WTC11 (cell line): Measurements from ENCODE around the gene SMIM13. TPM values are rescaled to one million over a fixed set of nuclear protein-coding genes. Genes with fewer than 3 reads are reported as not detected.

Experiments used
- ATAC-seq: fragments of 200-7000 bp; cut with Tn5 transposase; 2 replicates; pipeline ENCODE4 v1.10.0; 2021; ENCODE audit warnings: mild to moderate bottlenecking, moderate library complexity
- CTCF ChIA-PET: fragments of 300-600 bp; sonication (Branson Sonifier 250); formaldehyde crosslinking; loops from one replicate; lab custom pipeline; 2021; ENCODE audit warnings: antibody characterized with exemption; lab: Charles Lee
- POLR2A ChIA-PET: fragments of 350-600 bp; sonication (Branson Sonifier 250); formaldehyde crosslinking; loops from one replicate; lab custom pipeline; 2021; ENCODE audit warnings: antibody characterized with exemption; lab: Charles Lee
- DNase-seq: peaks from one replicate; pipeline ENCODE4 v3.0.0; 2021; ENCODE audit warnings: low spot score
- H3K27ac Mint-ChIP-seq: 2 replicates; pipeline ENCODE4 v1.8.0; 2021; ENCODE audit warnings: mixed read lengths
- H3K27me3 Mint-ChIP-seq: 2 replicates; pipeline ENCODE4 v1.8.0; 2021; ENCODE audit warnings: low read depth, mild to moderate bottlenecking, moderate library complexity, mixed read lengths
- H3K36me3 Mint-ChIP-seq: 2 replicates; pipeline ENCODE4 v1.8.0; 2021; ENCODE audit warnings: mixed read lengths
- H3K4me1 Mint-ChIP-seq: 2 replicates; pipeline ENCODE4 v1.8.0; 2022; ENCODE audit warnings: mixed read lengths
- H3K4me3 Mint-ChIP-seq: 2 replicates; pipeline ENCODE4 v1.8.0; 2021; ENCODE audit warnings: mild to moderate bottlenecking, moderate library complexity, mixed read lengths
- H3K9me3 Mint-ChIP-seq: 2 replicates; pipeline ENCODE4 v1.8.0; 2021; ENCODE audit warnings: mixed read lengths
- CREB1 ChIP-seq: sonication (generic); formaldehyde crosslinking; IDR thresholded peaks from 2 replicates; pipeline ENCODE4 v1.8.0; 2023; ENCODE audit warnings: mild to moderate bottlenecking, missing genetic modification reagents
- FOXK1 ChIP-seq: sonication (generic); formaldehyde crosslinking; IDR thresholded peaks from 2 replicates; pipeline ENCODE4 v1.8.0; 2022; ENCODE audit warnings: mild to moderate bottlenecking, moderate library complexity, missing genetic modification reagents
- GABPB1 ChIP-seq: sonication (generic); formaldehyde crosslinking; IDR thresholded peaks from 2 replicates; pipeline ENCODE4 v1.8.1; 2023; ENCODE audit warnings: mild to moderate bottlenecking, missing genetic modification reagents
- JUN ChIP-seq: sonication (generic); formaldehyde crosslinking; IDR thresholded peaks from 2 replicates; pipeline ENCODE4 v1.8.0; 2023; ENCODE audit warnings: mild to moderate bottlenecking, missing genetic modification reagents
- KAT7 ChIP-seq: sonication (generic); formaldehyde crosslinking; IDR thresholded peaks from 2 replicates; pipeline ENCODE4 v1.8.1; 2023; ENCODE audit warnings: missing genetic modification reagents, mild to moderate bottlenecking, borderline replicate concordance
- NFE2L1 ChIP-seq: sonication (generic); formaldehyde crosslinking; IDR thresholded peaks from 2 replicates; pipeline ENCODE4 v1.8.1; 2023; ENCODE audit warnings: missing genetic modification reagents
- TEAD1 ChIP-seq: sonication (generic); formaldehyde crosslinking; IDR thresholded peaks from 2 replicates; pipeline ENCODE4 v1.8.0; 2022; ENCODE audit warnings: mild to moderate bottlenecking, missing genetic modification reagents
- ZNF396 ChIP-seq: fragments of 250-450 bp; sonication (Bioruptor Pico); IDR thresholded peaks from 2 replicates; pipeline ENCODE4 v1.8.0; 2021; ENCODE audit warnings: mild to moderate bottlenecking, moderate library complexity, borderline replicate concordance
- total RNA-seq: library from RNA; stranded (reverse); gene quantifications from 3 replicates; pipeline ENCODE4 v1.2.3, GENCODE V29; 2021
- TF ChIP-seq, protein P1 (sequence below): sonication (generic); formaldehyde crosslinking; IDR thresholded peaks from 2 replicates; pipeline ENCODE4 v1.8.0; 2022; ENCODE audit warnings: missing genetic modification reagents
- TF ChIP-seq, protein P2 (sequence below): sonication (generic); formaldehyde crosslinking; IDR thresholded peaks from 2 replicates; pipeline ENCODE4 v1.8.1; 2022; ENCODE audit warnings: low read depth, mild to moderate bottlenecking, moderate library complexity, missing genetic modification reagents, borderline replicate concordance
- TF ChIP-seq, protein P3 (sequence below): sonication (generic); formaldehyde crosslinking; conservative IDR thresholded peaks from 2 replicates; pipeline ENCODE4 v1.8.1; 2022; ENCODE audit warnings: mild to moderate bottlenecking, missing genetic modification reagents
- TF ChIP-seq, protein P4 (sequence below): sonication (generic); formaldehyde crosslinking; IDR thresholded peaks from 2 replicates; pipeline ENCODE4 v1.8.0; 2022; ENCODE audit warnings: mild to moderate bottlenecking, missing genetic modification reagents
- TF ChIP-seq, protein P5 (sequence below): sonication (generic); formaldehyde crosslinking; IDR thresholded peaks from 2 replicates; pipeline ENCODE4 v1.8.1; 2022; ENCODE audit warnings: mild to moderate bottlenecking, missing genetic modification reagents, moderate library complexity, borderline replicate concordance
- TF ChIP-seq, protein P6 (sequence below): sonication (generic); formaldehyde crosslinking; IDR thresholded peaks from 2 replicates; pipeline ENCODE4 v1.8.1; 2023; ENCODE audit warnings: mild to moderate bottlenecking, missing genetic modification reagents, borderline replicate concordance
- TF ChIP-seq, protein P7 (sequence below): sonication (generic); formaldehyde crosslinking; IDR thresholded peaks from 2 replicates; pipeline ENCODE4 v1.8.1; 2023; ENCODE audit warnings: mild to moderate bottlenecking, missing genetic modification reagents
- TF ChIP-seq, protein P8 (sequence below): sonication (generic); formaldehyde crosslinking; IDR thresholded peaks from 2 replicates; pipeline ENCODE4 v1.8.0; 2022; ENCODE audit warnings: mild to moderate bottlenecking, missing genetic modification reagents

SMIM13 gene
- total RNA-seq, 1 experiment from 2014 or later, result 9.7 TPM

DNA sequence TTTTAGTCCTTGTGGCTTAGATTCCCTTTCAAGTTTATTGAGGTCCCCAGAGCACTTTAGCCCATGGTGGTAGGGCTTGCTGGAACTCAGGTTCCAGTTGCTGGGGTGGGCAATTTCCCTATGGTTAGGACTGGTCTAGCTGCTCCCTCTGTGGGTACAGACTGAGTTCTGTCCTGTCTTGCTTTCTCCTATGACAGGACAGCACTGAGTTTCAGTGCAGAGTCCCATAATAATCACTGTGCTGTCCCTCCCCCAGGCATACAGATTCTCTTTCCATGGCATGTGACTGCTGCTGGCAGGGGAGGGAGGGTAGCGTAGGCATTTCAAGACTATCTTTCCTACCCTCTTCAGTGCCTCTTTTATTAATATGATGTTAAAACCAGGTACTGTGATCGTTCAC, 35.0 kb downstream of the SMIM13 start:
- Mint-ChIP-seq H3K9me3 (0 out of 2 replicates have a peak, but pooled peaks cover 5% of the 10 kb centered on the region), H3K4me1 (peaks cover 27% of the 10 kb centered on the region), H3K36me3 (peaks cover 9% of the 10 kb centered on the region), H3K27ac (no peak overlapping the region), H3K4me3 (no peak overlapping the region), H3K27me3 (no peaks in the 10 kb centered on the region)
- no peak for DNase-seq
- TF ChIP-seq FOXK1 (CRISPR knock-in tag), result no peak
- ChIA-PET CTCF (no interaction called here), POLR2A (no interaction called here)
- peak; percentile 25; the same call in 1 of the 2 replicates for ATAC-seq

DNA sequence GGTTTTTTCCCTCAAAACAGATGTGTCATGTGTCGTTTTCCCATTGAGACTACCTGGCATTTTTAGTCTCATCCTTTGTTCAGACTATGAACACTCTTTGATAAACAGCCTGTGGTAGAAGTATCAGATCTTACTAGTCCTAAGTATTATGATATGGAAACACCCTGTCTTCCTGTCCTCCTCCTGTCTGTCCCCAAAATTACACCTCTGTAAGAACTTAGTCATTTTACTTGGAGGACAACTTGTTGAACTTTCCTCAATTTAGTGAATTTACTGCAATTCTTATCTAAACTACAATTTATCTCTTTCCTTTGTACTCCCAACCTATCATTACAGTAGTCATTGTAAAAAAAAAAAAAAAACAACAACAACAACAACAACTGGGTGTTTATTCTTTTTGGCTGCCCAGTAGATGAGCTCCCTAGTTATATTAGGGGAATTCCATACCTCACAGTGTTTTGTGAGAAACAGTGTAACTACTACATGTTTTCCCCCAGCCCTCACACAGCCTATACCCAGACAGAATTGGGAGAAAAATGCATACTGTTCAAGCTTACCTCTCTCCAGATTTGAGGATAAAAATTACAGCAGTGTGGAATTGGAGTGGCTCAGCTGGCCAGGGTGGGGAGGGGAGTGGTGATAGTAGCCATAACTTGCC, 36.4 kb downstream of the SMIM13 start:
- POLR2A ChIA-PET, result interaction anchor here (0.6 to 0.7 kb wide), 2 partner anchors 36 to 177 kb away, joined by 3 to 5 read pairs; partner anchors contain the start of gene SMIM13
- Mint-ChIP-seq H3K9me3 (0 out of 2 replicates have a peak, but pooled peaks cover 5% of the 10 kb centered on the region), H3K27me3 (no peaks in the 10 kb centered on the region), H3K27ac (no peak overlapping the region; the same call in 1 of the 2 replicates)
- no peak for TF ChIP-seq TEAD1 (CRISPR knock-in tag)
- TF ChIP-seq, protein P1, sequence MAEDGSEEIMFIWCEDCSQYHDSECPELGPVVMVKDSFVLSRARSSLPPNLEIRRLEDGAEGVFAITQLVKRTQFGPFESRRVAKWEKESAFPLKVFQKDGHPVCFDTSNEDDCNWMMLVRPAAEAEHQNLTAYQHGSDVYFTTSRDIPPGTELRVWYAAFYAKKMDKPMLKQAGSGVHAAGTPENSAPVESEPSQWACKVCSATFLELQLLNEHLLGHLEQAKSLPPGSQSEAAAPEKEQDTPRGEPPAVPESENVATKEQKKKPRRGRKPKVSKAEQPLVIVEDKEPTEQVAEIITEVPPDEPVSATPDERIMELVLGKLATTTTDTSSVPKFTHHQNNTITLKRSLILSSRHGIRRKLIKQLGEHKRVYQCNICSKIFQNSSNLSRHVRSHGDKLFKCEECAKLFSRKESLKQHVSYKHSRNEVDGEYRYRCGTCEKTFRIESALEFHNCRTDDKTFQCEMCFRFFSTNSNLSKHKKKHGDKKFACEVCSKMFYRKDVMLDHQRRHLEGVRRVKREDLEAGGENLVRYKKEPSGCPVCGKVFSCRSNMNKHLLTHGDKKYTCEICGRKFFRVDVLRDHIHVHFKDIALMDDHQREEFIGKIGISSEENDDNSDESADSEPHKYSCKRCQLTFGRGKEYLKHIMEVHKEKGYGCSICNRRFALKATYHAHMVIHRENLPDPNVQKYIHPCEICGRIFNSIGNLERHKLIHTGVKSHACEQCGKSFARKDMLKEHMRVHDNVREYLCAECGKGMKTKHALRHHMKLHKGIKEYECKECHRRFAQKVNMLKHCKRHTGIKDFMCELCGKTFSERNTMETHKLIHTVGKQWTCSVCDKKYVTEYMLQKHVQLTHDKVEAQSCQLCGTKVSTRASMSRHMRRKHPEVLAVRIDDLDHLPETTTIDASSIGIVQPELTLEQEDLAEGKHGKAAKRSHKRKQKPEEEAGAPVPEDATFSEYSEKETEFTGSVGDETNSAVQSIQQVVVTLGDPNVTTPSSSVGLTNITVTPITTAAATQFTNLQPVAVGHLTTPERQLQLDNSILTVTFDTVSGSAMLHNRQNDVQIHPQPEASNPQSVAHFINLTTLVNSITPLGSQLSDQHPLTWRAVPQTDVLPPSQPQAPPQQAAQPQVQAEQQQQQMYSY (CRISPR knock-in tag), result no peak
- TF ChIP-seq, protein P2, sequence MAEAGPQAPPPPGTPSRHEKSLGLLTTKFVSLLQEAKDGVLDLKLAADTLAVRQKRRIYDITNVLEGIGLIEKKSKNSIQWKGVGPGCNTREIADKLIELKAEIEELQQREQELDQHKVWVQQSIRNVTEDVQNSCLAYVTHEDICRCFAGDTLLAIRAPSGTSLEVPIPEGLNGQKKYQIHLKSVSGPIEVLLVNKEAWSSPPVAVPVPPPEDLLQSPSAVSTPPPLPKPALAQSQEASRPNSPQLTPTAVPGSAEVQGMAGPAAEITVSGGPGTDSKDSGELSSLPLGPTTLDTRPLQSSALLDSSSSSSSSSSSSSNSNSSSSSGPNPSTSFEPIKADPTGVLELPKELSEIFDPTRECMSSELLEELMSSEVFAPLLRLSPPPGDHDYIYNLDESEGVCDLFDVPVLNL, result no peak
- TF ChIP-seq, protein P3, sequence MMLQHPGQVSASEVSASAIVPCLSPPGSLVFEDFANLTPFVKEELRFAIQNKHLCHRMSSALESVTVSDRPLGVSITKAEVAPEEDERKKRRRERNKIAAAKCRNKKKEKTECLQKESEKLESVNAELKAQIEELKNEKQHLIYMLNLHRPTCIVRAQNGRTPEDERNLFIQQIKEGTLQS (CRISPR knock-in tag), result no peak
- TF ChIP-seq, protein P4, sequence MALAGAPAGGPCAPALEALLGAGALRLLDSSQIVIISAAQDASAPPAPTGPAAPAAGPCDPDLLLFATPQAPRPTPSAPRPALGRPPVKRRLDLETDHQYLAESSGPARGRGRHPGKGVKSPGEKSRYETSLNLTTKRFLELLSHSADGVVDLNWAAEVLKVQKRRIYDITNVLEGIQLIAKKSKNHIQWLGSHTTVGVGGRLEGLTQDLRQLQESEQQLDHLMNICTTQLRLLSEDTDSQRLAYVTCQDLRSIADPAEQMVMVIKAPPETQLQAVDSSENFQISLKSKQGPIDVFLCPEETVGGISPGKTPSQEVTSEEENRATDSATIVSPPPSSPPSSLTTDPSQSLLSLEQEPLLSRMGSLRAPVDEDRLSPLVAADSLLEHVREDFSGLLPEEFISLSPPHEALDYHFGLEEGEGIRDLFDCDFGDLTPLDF, result no peak
- no peak for TF ChIP-seq ZNF396 (CRISPR knock-in tag)
- TF ChIP-seq, protein P5, sequence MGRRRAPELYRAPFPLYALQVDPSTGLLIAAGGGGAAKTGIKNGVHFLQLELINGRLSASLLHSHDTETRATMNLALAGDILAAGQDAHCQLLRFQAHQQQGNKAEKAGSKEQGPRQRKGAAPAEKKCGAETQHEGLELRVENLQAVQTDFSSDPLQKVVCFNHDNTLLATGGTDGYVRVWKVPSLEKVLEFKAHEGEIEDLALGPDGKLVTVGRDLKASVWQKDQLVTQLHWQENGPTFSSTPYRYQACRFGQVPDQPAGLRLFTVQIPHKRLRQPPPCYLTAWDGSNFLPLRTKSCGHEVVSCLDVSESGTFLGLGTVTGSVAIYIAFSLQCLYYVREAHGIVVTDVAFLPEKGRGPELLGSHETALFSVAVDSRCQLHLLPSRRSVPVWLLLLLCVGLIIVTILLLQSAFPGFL (CRISPR knock-in tag), result no peak
- TF ChIP-seq NFE2L1 (CRISPR knock-in tag), result no peak
- no peak for TF ChIP-seq JUN (CRISPR knock-in tag)
- TF ChIP-seq, protein P6, sequence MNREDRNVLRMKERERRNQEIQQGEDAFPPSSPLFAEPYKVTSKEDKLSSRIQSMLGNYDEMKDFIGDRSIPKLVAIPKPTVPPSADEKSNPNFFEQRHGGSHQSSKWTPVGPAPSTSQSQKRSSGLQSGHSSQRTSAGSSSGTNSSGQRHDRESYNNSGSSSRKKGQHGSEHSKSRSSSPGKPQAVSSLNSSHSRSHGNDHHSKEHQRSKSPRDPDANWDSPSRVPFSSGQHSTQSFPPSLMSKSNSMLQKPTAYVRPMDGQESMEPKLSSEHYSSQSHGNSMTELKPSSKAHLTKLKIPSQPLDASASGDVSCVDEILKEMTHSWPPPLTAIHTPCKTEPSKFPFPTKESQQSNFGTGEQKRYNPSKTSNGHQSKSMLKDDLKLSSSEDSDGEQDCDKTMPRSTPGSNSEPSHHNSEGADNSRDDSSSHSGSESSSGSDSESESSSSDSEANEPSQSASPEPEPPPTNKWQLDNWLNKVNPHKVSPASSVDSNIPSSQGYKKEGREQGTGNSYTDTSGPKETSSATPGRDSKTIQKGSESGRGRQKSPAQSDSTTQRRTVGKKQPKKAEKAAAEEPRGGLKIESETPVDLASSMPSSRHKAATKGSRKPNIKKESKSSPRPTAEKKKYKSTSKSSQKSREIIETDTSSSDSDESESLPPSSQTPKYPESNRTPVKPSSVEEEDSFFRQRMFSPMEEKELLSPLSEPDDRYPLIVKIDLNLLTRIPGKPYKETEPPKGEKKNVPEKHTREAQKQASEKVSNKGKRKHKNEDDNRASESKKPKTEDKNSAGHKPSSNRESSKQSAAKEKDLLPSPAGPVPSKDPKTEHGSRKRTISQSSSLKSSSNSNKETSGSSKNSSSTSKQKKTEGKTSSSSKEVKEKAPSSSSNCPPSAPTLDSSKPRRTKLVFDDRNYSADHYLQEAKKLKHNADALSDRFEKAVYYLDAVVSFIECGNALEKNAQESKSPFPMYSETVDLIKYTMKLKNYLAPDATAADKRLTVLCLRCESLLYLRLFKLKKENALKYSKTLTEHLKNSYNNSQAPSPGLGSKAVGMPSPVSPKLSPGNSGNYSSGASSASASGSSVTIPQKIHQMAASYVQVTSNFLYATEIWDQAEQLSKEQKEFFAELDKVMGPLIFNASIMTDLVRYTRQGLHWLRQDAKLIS (CRISPR knock-in tag), result no peak
- TF ChIP-seq, protein P7, sequence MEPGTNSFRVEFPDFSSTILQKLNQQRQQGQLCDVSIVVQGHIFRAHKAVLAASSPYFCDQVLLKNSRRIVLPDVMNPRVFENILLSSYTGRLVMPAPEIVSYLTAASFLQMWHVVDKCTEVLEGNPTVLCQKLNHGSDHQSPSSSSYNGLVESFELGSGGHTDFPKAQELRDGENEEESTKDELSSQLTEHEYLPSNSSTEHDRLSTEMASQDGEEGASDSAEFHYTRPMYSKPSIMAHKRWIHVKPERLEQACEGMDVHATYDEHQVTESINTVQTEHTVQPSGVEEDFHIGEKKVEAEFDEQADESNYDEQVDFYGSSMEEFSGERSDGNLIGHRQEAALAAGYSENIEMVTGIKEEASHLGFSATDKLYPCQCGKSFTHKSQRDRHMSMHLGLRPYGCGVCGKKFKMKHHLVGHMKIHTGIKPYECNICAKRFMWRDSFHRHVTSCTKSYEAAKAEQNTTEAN, result no peak
- TF ChIP-seq CREB1 (CRISPR knock-in tag), result no peak
- no peak for TF ChIP-seq GABPB1
- TF ChIP-seq, protein P8, sequence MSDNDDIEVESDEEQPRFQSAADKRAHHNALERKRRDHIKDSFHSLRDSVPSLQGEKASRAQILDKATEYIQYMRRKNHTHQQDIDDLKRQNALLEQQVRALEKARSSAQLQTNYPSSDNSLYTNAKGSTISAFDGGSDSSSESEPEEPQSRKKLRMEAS (CRISPR knock-in tag), result no peak
- no peak for TF ChIP-seq KAT7 (CRISPR knock-in tag)
- TF ChIP-seq, all 79 proteins: peak for 0
- ATAC-seq (no peak), DNase-seq (no peak)
- Mint-ChIP-seq H3K4me1 (peaks cover 27% of the 10 kb centered on the region), H3K4me3 (no peak overlapping the region), H3K36me3 (peaks cover 17% of the 10 kb centered on the region)
- CTCF ChIA-PET, result interaction anchor here (1.0 to 1.1 kb wide), 2 partner anchors 36 to 367 kb away, joined by 3 read pairs; partner anchors contain the start of gene SMIM13
